GM12878 (cell line): ENCODE results near the gene HYDIN. TPM values are rescaled to one million over a fixed set of nuclear protein-coding genes. Genes with fewer than 3 reads are reported as not detected.

ENCODE experiments used
- ATAC-seq: fragments of 200-7000 bp; cut with Tn5 transposase; 3 replicates; pipeline ENCODE4 v1.9.1; 2020; ENCODE audit warnings: mild to moderate bottlenecking, moderate library complexity
- BruUV-seq: library from RNA; stranded (reverse); fragments of 400-500 nt; replicated peaks from 2 replicates; lab custom pipeline; 2021; lab: Mats Ljungman, UMichigan
- CTCF ChIA-PET: fragments of 300-600 bp; sonication (Branson Sonifier 250); formaldehyde crosslinking; extraction: SDS; loops from one replicate; lab custom pipeline; 2021; ENCODE audit warnings: inconsistent platforms; lab: Yijun Ruan, JAX
- POLR2A ChIA-PET: fragments of 350-600 bp; formaldehyde crosslinking; extraction: SDS; loops from one replicate; lab custom pipeline; 2021; ENCODE audit warnings: inconsistent platforms; lab: Charles Lee
- RAD21 ChIA-PET: fragments of 300-600 bp; sonication (Branson Sonifier 250); formaldehyde crosslinking; loops from one replicate; lab custom pipeline; 2023; ENCODE audit warnings: antibody characterized with exemption; ENCODE audit not compliant: unreplicated experiment; lab: Charles Lee
- SMC1A ChIA-PET: fragments of 300-600 bp; sonication (Branson Sonifier 250); formaldehyde crosslinking; loops from one replicate; lab custom pipeline; 2023; ENCODE audit not compliant: unreplicated experiment, uncharacterized antibody; lab: Charles Lee
- DNase-seq: peaks from one replicate; pipeline ENCODE4 v3.0.0-alpha.2; 2011; ENCODE audit warnings: low read depth, low spot score
- FAIRE-seq: peaks from 3 replicates; lab custom pipeline; 2011; peaks lifted over from hg19 to GRCh38; lab: Jason Lieb, UNC
- H2AFZ ChIP-seq: 2 replicates; pipeline ENCODE4 v1.6.0; 2011; ENCODE audit warnings: low read depth, low read length, control low read depth; ENCODE audit not compliant: control insufficient read depth
- H3K27ac ChIP-seq: 2 replicates; pipeline ENCODE4 v1.5.1; 2011; ENCODE audit warnings: control low read depth; ENCODE audit not compliant: control insufficient read depth, insufficient read depth
- H3K27me3 ChIP-seq, 2 experiments: replicated peaks in 1 of 2; 2 replicates each; pipeline versions ENCODE4 v1.6.0 to v1.6.1; 2011; ENCODE audit warnings: low read length in 1 of 2; ENCODE audit not compliant: control insufficient read depth in 2 of 2, insufficient read depth in 2 of 2
- H3K36me3 ChIP-seq, 2 experiments: 2 replicates each; pipeline ENCODE4 v1.5.1; 2011; ENCODE audit warnings: low read length in 1 of 2; ENCODE audit not compliant: control insufficient read depth in 2 of 2, insufficient read depth in 2 of 2
- H3K4me1 ChIP-seq: 2 replicates; pipeline ENCODE4 v1.6.1; 2011; ENCODE audit warnings: mild to moderate bottlenecking, low read length, moderate library complexity, mixed read lengths; ENCODE audit not compliant: control insufficient read depth, insufficient read depth
- H3K4me2 ChIP-seq: 2 replicates; pipeline ENCODE4 v1.6.0; 2011; ENCODE audit warnings: control low read depth; ENCODE audit not compliant: control insufficient read depth, insufficient read depth
- H3K4me3 ChIP-seq: fragments of 200-600 bp; sonication (generic); 2 replicates; pipeline ENCODE4 v1.5.1; 2016
- H3K79me2 ChIP-seq: 2 replicates; pipeline ENCODE4 v1.6.0; 2011; ENCODE audit warnings: low read length; ENCODE audit not compliant: control insufficient read depth, insufficient read depth
- H3K9ac ChIP-seq: 2 replicates; pipeline ENCODE4 v1.8.0; 2011; ENCODE audit warnings: low read length, control low read depth, mixed read lengths; ENCODE audit not compliant: control insufficient read depth, insufficient read depth
- H3K9me3 ChIP-seq: replicated peaks from 3 replicates; pipeline ENCODE4 v1.5.1; 2011; ENCODE audit warnings: mild to moderate bottlenecking, low read length; ENCODE audit not compliant: control insufficient read depth, insufficient read depth
- H4K20me1 ChIP-seq: 2 replicates; pipeline ENCODE4 v1.6.0; 2011; ENCODE audit not compliant: control insufficient read depth, insufficient read depth
- CHD2 ChIP-seq: IDR thresholded peaks from 2 replicates; pipeline ENCODE4 v1.6.1; 2011; ENCODE audit warnings: low read depth, low read length, improper control_type of control experiment, borderline replicate concordance
- GATAD2B ChIP-seq: fragments of 450-650 bp; conservative IDR thresholded peaks from 2 replicates; pipeline ENCODE4 v1.6.1; 2017; ENCODE audit warnings: low read depth, mild to moderate bottlenecking, moderate library complexity
- IKZF1 ChIP-seq: fragments of 450-650 bp; conservative IDR thresholded peaks from 2 replicates; pipeline ENCODE4 v1.6.1; 2017; ENCODE audit warnings: antibody characterized with exemption, mild to moderate bottlenecking
- LARP7 ChIP-seq: fragments of 450-650 bp; IDR thresholded peaks from 2 replicates; pipeline ENCODE4 v1.6.1; 2017; ENCODE audit warnings: mild to moderate bottlenecking
- POLR2AphosphoS2 ChIP-seq: IDR thresholded peaks from 2 replicates; pipeline ENCODE4 v1.6.1; 2011; ENCODE audit warnings: low read depth, mild to moderate bottlenecking, low read length, improper control_type of control experiment, moderate library complexity
- POU2F2 ChIP-seq: IDR thresholded peaks from 3 replicates; pipeline ENCODE4 v1.6.1; 2011; ENCODE audit warnings: low read depth, mild to moderate bottlenecking, low read length, borderline replicate concordance
- TAF1 ChIP-seq: IDR thresholded peaks from 2 replicates; pipeline ENCODE4 v1.6.1; 2011; ENCODE audit warnings: mild to moderate bottlenecking, low read depth, low read length, borderline replicate concordance
- TARDBP ChIP-seq: IDR thresholded peaks from 2 replicates; pipeline ENCODE4 v1.6.1; 2016; ENCODE audit warnings: borderline replicate concordance
- WGBS: methylation state at CpG from one replicate; pipeline ENCODE4 v1.1.6; 2016; ENCODE audit warnings: low lambda C conversion rate; ENCODE audit not compliant: insufficient replicate concordance, insufficient coverage; ENCODE audit errors: missing lambda C conversion rate; 5-methylcytosine and 5-hydroxymethylcytosine counted together
- in situ Hi-C: fragments of 300-500 bp; cut with MboI; formaldehyde crosslinking; loops from 9 replicates; pipeline ENCODE4 v1.14.3; 2018; ENCODE audit warnings: mixed read lengths
- intact Hi-C: fragments of 100-400 bp; cut with micrococcal nuclease; formaldehyde crosslinking; loops from one replicate; pipeline ENCODE4 v1.14.2; 2022; ENCODE audit not compliant: unreplicated experiment
- polyA plus RNA-seq, 11 experiments: library from polyadenylated mRNA; depleted of rRNA in 4 of 11; unstranded in 6 of 11; stranded (reverse) in 5 of 11; fragments of >200 nt; fragmentation: Nextera tagmentation in 4 of 11; fragmentation: Illumina TruSeq in 1 of 11; extraction: Ambion mirVana in 4 of 11; extraction: Trizol in 1 of 11; gene quantifications; 1 replicate in 1 of 11; 2 replicates in 10 of 11; pipeline versions ENCODE4 v1.2.1 to v1.2.3, GENCODE V29; 2011 to 2016; ENCODE audit warnings: inconsistent platforms in 2 of 11, missing spikeins in 2 of 11, low read depth in 1 of 11
- total RNA-seq, 4 experiments: library from RNA; depleted of rRNA in 3 of 4; stranded (reverse); fragments of >200 nt in 3 of 4; fragmentation: Illumina TruSeq in 1 of 4; extraction: Trizol in 1 of 4; gene quantifications; 2 replicates each; pipeline versions ENCODE4 v1.2.1 to v1.2.3, GENCODE V29; 2013 to 2021
- TF ChIP-seq, protein P1 (sequence below): fragments of 450-650 bp; IDR thresholded peaks from 2 replicates; pipeline ENCODE4 v1.6.1; 2017; ENCODE audit warnings: antibody characterized with exemption, mild to moderate bottlenecking, moderate library complexity

Gene HYDIN
- total and polyA plus RNA-seq, 10 of the 15 experiments (the other 5 are each of a cell fraction or from before 2014, with no cell fraction given): 0.01 to 0.30 (median 0.10) TPM; not detected in 7

DNA sequence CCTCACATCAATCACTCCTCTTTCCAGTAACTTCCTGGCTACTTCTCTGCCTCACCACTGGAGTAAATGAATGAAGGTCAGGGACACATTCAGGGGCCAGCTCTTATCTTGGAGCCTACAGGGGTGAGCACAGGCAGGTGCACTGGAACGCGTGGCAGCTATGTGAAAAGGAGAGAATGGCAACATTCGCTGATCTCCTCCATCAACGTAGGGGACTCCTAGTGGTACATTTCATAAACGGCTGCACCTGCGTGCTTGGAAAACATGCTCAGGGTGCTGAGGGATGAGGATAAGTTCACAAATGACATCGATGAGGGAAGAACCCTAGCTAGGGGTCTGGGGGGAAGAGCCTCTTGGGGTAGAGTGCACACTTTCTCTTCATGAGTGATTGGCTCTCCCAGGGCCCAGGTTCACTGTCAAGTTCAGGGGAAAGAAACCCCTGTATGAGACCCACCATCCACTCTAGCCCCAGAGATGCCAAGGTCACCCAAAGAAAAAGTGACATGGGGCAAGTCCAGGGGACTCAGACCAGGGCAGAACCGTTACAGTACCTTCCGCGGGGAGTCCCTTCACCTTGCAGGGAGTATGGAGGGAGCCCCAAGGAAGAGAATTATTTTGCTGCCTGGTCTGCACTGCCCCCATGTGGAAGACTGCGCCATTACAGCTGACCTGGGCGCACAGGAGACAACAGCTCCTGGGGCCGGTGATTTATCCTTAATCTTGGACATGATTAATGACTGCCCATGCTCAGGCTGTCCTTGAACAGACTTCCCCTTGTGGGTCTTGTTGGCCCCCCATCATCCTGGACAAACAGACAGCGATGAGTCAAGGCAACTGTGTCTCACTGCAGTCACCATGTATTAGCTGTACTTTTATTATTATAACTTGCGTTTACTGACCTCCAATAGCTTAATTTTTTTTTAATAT lies 459.6 kb downstream of the HYDIN start (continued):
- TF ChIP-seq, protein P1, sequence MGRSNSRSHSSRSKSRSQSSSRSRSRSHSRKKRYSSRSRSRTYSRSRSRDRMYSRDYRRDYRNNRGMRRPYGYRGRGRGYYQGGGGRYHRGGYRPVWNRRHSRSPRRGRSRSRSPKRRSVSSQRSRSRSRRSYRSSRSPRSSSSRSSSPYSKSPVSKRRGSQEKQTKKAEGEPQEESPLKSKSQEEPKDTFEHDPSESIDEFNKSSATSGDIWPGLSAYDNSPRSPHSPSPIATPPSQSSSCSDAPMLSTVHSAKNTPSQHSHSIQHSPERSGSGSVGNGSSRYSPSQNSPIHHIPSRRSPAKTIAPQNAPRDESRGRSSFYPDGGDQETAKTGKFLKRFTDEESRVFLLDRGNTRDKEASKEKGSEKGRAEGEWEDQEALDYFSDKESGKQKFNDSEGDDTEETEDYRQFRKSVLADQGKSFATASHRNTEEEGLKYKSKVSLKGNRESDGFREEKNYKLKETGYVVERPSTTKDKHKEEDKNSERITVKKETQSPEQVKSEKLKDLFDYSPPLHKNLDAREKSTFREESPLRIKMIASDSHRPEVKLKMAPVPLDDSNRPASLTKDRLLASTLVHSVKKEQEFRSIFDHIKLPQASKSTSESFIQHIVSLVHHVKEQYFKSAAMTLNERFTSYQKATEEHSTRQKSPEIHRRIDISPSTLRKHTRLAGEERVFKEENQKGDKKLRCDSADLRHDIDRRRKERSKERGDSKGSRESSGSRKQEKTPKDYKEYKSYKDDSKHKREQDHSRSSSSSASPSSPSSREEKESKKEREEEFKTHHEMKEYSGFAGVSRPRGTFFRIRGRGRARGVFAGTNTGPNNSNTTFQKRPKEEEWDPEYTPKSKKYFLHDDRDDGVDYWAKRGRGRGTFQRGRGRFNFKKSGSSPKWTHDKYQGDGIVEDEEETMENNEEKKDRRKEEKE: no peak
- no peak for TF ChIP-seq TAF1
- TF ChIP-seq GATAD2B: no peak
- no peak for TF ChIP-seq TARDBP
- TF ChIP-seq POLR2AphosphoS2: no peak
- 0 out of 2 replicates have a peak, but pooled peaks have one; percentile 47 for TF ChIP-seq LARP7
- TF ChIP-seq CHD2: no peak
- peak; percentile 37; the same call in 1 of the 3 replicates for TF ChIP-seq POU2F2

DNA sequence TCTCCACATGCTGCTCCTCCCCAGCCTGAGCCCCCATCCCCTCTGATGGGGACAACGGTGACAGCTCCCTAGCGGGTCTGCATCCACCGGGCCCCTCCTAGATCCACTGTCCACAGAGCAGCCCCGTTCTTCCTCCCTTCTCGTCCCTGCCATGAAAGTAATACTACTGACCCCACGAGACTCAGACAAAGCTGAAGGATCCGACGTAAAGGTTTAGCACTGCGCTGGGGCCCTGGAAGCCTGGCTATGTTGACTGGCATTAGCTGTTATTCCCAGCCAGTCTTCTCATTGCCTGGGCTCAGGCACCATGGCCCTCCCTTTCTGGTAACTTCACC lies 460.3 kb downstream of the HYDIN start:
- no peak for TF ChIP-seq IKZF1
- ChIA-PET SMC1A (interaction anchor here (1.0 to 1.6 kb wide), 6 partner anchors 14 to 120 kb away, joined by 3 to 6 read pairs (median 4); no protein-coding TSS in a partner anchor), RAD21 (interaction anchor here (1.2 kb wide), 1 partner anchor 40 kb away, joined by 3 read pairs; no protein-coding TSS in a partner anchor), POLR2A (no interaction called here), CTCF (interaction anchor here (0.7 to 2.8 kb wide), 15 partner anchors 9 to 446 kb away, joined by 3 to 19 read pairs (median 5); no protein-coding TSS in a partner anchor)
- FAIRE-seq (no peak), DNase-seq (no peak), ATAC-seq (no peak)
- in situ Hi-C loops: no loop called here
- Histone ChIP-seq H3K27me3 (no peaks in the 10 kb centered on the region), H3K9ac (no peak overlapping the region), H3K9me3 (no peaks in the 10 kb centered on the region), H2AFZ (no peak overlapping the region), H3K4me1 (no peaks in the 10 kb centered on the region), H3K4me3 (no peak overlapping the region), H3K36me3 (peaks cover 9 to 11% of the 10 kb centered on the region in 2 experiments; a peak in 3 of 4 replicates), H3K79me2 (no peaks in the 10 kb centered on the region), H3K4me2 (no peak overlapping the region), H3K27ac (no peak overlapping the region), H4K20me1 (no peaks in the 10 kb centered on the region)
- no TSS peak for BruUV-seq
- WGBS: 94% methylated on average over 9 of the region's 9 CpGs
- intact Hi-C loops: loop anchor here (10.0 kb wide), 1 partner anchor 175 kb away; no protein-coding TSS in a partner anchor
